Gastrocnemius medialis (tissue), 4 donors: Measurements from ENCODE around the gene ERBIN.

ENCODE experiments used
- POLR2A ChIP-seq, 2 donors: fragments of 450-650 bp; IDR thresholded peaks; one replicate each; pipeline ENCODE4 v1.6.1; 2017; ENCODE audit warnings: antibody characterized with exemption in 2 of 2, mild to moderate bottlenecking in 2 of 2, moderate library complexity in 2 of 2
- TF ChIP-seq, protein P1 (sequence below), 5 experiments: fragments of 450-650 bp in 3 of 5; fragments of 200-600 bp in 2 of 5; sonication (generic) in 2 of 5; IDR thresholded peaks in 4 of 5; conservative IDR thresholded peaks in 1 of 5; 1 replicate in 4 of 5; 2 replicates in 1 of 5; pipeline ENCODE4 v1.5.1; 2016 to 2019; ENCODE audit warnings: antibody characterized with exemption in 5 of 5, mild to moderate bottlenecking in 3 of 5, moderate library complexity in 3 of 5

DNA sequence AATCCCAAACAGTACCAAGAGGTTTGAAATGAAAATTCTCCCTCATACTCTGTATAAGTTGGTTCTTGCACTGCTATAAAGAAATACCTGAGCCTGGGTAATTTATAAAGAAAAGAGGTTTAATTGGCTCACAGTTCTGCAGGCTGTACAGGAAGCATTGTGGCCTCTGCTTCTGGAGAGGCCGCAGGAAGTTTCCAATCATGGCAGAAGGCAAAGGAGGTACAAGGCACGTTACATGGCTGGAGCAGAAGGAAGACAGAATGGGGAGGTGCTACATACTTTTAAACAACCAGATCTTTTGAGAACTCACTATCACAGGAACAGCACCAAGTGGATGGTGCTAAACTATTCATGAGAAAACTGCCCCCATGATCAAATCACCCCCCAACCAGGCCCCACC is 25.6 kb upstream of the ERBIN start:
- no peak for TF ChIP-seq POLR2A (IDR thresholded peaks at IDR 0.05)
- TF ChIP-seq, protein P1, sequence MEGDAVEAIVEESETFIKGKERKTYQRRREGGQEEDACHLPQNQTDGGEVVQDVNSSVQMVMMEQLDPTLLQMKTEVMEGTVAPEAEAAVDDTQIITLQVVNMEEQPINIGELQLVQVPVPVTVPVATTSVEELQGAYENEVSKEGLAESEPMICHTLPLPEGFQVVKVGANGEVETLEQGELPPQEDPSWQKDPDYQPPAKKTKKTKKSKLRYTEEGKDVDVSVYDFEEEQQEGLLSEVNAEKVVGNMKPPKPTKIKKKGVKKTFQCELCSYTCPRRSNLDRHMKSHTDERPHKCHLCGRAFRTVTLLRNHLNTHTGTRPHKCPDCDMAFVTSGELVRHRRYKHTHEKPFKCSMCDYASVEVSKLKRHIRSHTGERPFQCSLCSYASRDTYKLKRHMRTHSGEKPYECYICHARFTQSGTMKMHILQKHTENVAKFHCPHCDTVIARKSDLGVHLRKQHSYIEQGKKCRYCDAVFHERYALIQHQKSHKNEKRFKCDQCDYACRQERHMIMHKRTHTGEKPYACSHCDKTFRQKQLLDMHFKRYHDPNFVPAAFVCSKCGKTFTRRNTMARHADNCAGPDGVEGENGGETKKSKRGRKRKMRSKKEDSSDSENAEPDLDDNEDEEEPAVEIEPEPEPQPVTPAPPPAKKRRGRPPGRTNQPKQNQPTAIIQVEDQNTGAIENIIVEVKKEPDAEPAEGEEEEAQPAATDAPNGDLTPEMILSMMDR (IDR thresholded peaks at IDR 0.05 in 4 of 5, conservative IDR thresholded peaks at IDR 0.05 in 1 of 5): no peak
